RWPE2 (cell line): ENCODE results near the gene NME7.
A peak's percentile ranks its signal among the peaks of the same experiment; 100 is the strongest.

Source experiments
- ATAC-seq: fragments of 200-7000 bp; cut with Tn5 transposase; 3 replicates; pipeline ENCODE4 v1.9.1; 2021; ENCODE audit warnings: low read depth
- DNase-seq: peaks from one replicate; pipeline ENCODE4 v3.0.0-alpha.2; 2020; ENCODE audit warnings: low spot score
- H3K27ac ChIP-seq: fragments of 450-650 bp; 2 replicates; pipeline ENCODE4 v1.5.1; 2017; ENCODE audit warnings: mild to moderate bottlenecking; ENCODE audit not compliant: poor library complexity, severe bottlenecking
- H3K27me3 ChIP-seq: fragments of 250-450 bp; sonication (Bioruptor Pico); 2 replicates; pipeline ENCODE4 v1.5.1; 2021; ENCODE audit warnings: mild to moderate bottlenecking, moderate library complexity; ENCODE audit not compliant: insufficient read depth, poor library complexity, severe bottlenecking
- H3K36me3 ChIP-seq: fragments of 250-450 bp; sonication (Bioruptor Pico); 2 replicates; pipeline ENCODE4 v1.5.1; 2020; ENCODE audit warnings: low read depth, mild to moderate bottlenecking, moderate library complexity
- H3K4me1 ChIP-seq: fragments of 250-450 bp; sonication (Bioruptor Pico); 2 replicates; pipeline ENCODE4 v1.5.1; 2021; ENCODE audit warnings: mild to moderate bottlenecking, moderate library complexity; ENCODE audit not compliant: insufficient read depth, poor library complexity, severe bottlenecking
- H3K4me3 ChIP-seq: fragments of 250-450 bp; sonication (Bioruptor Pico); 2 replicates; pipeline ENCODE4 v1.5.1; 2021; ENCODE audit warnings: mild to moderate bottlenecking, moderate library complexity; ENCODE audit not compliant: severe bottlenecking
- H3K9me3 ChIP-seq: fragments of 250-450 bp; sonication (Bioruptor Pico); 2 replicates; pipeline ENCODE4 v1.5.1; 2021; ENCODE audit warnings: mild to moderate bottlenecking, moderate library complexity; ENCODE audit not compliant: severe bottlenecking
- TF ChIP-seq, protein P1 (sequence below): fragments of 450-650 bp; IDR thresholded peaks from one replicate; pipeline ENCODE4 v1.5.1; 2017; ENCODE audit warnings: mild to moderate bottlenecking, moderate library complexity; ENCODE audit not compliant: poor library complexity, severe bottlenecking

The NME7 gene

DNA sequence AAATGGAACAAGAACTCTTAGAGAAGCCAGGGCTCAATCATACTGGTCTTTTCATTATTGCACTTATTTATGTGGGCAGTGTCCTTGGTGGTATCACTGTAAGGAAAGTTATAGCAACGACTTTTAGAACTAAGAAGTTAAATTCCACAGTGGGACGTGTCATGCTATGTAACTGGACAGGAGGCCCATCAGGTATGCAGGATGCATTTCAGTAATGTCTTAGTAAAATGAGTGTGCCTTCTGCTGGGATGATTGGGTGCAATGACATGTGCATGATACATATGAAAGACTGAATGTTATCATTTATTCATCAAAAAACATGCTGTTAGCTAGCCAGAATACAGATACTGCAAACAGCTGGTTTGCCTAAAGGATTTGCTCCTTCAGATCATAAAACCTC is 268.0 kb downstream of the NME7 start:
- H3K4me3 ChIP-seq: no peak overlapping the region
- TF ChIP-seq, protein P1, sequence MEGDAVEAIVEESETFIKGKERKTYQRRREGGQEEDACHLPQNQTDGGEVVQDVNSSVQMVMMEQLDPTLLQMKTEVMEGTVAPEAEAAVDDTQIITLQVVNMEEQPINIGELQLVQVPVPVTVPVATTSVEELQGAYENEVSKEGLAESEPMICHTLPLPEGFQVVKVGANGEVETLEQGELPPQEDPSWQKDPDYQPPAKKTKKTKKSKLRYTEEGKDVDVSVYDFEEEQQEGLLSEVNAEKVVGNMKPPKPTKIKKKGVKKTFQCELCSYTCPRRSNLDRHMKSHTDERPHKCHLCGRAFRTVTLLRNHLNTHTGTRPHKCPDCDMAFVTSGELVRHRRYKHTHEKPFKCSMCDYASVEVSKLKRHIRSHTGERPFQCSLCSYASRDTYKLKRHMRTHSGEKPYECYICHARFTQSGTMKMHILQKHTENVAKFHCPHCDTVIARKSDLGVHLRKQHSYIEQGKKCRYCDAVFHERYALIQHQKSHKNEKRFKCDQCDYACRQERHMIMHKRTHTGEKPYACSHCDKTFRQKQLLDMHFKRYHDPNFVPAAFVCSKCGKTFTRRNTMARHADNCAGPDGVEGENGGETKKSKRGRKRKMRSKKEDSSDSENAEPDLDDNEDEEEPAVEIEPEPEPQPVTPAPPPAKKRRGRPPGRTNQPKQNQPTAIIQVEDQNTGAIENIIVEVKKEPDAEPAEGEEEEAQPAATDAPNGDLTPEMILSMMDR: no peak
- ATAC-seq: no peak
- H3K27me3 ChIP-seq: no peaks in the 10 kb centered on the region
- no peaks in the 10 kb centered on the region for H3K36me3 ChIP-seq
- no peak overlapping the region for H3K27ac ChIP-seq
- no peak for DNase-seq
- H3K9me3 ChIP-seq: no peaks in the 10 kb centered on the region
- peaks cover 5% of the 10 kb centered on the region for H3K4me1 ChIP-seq

- H3K27me3 ChIP-seq: no peaks in the 10 kb centered on the region
- H3K9me3 ChIP-seq: no peaks in the 10 kb centered on the region
- TF ChIP-seq, protein P1: no peak
- peaks cover 5% of the 10 kb centered on the region for H3K4me1 ChIP-seq
- no peaks in the 10 kb centered on the region for H3K36me3 ChIP-seq
- DNase-seq: no peak
- no peak overlapping the region for H3K27ac ChIP-seq
- no peak for ATAC-seq
- no peak overlapping the region for H3K4me3 ChIP-seq
These were observed 269.2 kb downstream of the NME7 start for GRCh38 chr1:169098380-169098779.

DNA sequence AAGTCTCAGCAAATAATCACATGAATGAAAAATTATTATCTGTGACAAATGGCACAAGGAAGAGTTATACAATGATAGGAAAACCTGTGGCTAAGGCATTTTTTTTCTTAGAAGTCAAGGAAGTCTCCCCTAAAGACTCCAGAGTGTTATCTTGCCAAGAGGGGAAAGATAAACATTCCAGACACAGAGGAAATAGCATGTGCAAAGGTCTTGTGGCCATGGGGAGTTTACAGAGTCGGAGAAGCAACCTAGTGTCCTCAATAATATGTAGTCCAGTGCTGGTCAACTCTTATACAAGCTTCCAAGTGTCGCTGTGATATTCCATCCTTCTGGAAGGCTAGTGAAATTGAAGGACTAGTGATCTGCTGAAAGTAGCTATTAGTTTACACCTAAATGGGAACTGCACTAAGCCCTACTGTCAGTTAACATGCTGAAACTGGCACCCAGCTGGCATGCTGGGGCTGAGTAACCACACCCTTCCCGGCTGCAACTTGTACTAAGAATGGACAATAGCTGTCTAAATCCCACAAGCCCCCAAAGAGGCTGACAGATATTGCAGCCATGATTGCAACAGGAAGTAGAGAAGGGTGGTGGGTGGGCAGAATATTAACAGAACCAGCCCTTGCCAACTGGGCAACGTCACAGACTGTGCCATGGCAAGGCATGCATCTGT is 272.6 kb downstream of the NME7 start:
- Histone ChIP-seq H3K36me3 (no peaks in the 10 kb centered on the region), H3K9me3 (no peaks in the 10 kb centered on the region), H3K27me3 (no peaks in the 10 kb centered on the region), H3K4me1 (peaks cover 3% of the 10 kb centered on the region), H3K4me3 (no peak overlapping the region), H3K27ac (no peak overlapping the region)
- 0 out of 3 replicates have a peak, but pooled peaks have one; percentile 40 for ATAC-seq
- TF ChIP-seq, protein P1: no peak
- DNase-seq: no peak

GRCh38 chr1:169092399-169092798 is 275.2 kb downstream of the NME7 start:
- TF ChIP-seq, protein P1: no peak
- Histone ChIP-seq H3K36me3 (no peaks in the 10 kb centered on the region), H3K4me3 (no peak overlapping the region), H3K4me1 (peaks cover 3% of the 10 kb centered on the region), H3K27me3 (no peaks in the 10 kb centered on the region), H3K27ac (no peak overlapping the region), H3K9me3 (no peaks in the 10 kb centered on the region)
- ATAC-seq: no peak
- no peak for DNase-seq

- H3K4me3 ChIP-seq: no peak overlapping the region
- DNase-seq (no peak), ATAC-seq (peak; percentile 35; the same call in 1 of the 3 replicates)
- no peaks in the 10 kb centered on the region for H3K27me3 ChIP-seq
- peaks cover 3% of the 10 kb centered on the region for H3K4me1 ChIP-seq
- H3K9me3 ChIP-seq: no peaks in the 10 kb centered on the region
- no peaks in the 10 kb centered on the region for H3K36me3 ChIP-seq
- TF ChIP-seq, protein P1: no peak
- H3K27ac ChIP-seq: no peak overlapping the region
These were observed 276.1 kb downstream of the NME7 start for GRCh38 chr1:169091480-169091941.
